NCI-H2107 treated with DMSO at 0.1 percent for 48 hours (cell line): ENCODE results near the gene PIK3AP1.
"Not testable (repeated sequence)": the region's sequence is repeated elsewhere in the genome, so short reads cannot be mapped to it uniquely, and the experiment has no call there.

ENCODE experiments used
- DNase-seq: peaks from one replicate; lab custom pipeline; 2025; ENCODE audit not compliant: unreplicated experiment; lab: John Stamatoyannopoulos, UW

The PIK3AP1 gene

GRCh38 chr10:96720422-96721206 is at the start of gene PIK3AP1:
Gene PIK3AP1 (minus strand): TSS chr10:96720514. CDS start chr10:96720394, 120 bp downstream.
- DNase-seq, result no peak

GRCh38 chr10:96768136-96768535 is 47.8 kb upstream of the PIK3AP1 start:
- no peak for DNase-seq

DNA sequence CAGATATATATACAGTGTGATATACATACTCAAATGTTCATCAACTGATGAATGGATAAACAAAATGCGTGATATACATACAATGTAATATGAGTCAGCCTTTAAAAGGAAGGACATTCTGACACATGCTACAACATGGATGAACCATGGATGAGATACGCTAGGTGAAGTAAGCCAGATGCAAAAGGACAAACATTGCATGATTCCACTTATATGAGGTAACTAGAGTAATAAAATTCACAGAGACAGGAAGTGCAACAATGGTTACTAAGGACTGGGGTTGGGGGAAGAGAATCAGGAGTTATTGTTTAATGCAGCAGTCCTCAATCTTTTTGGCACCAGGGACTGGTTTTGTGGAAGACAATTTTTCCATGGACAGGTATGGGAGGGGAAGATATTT is 47.3 kb upstream of the PIK3AP1 start:
- no peak for DNase-seq

DNA sequence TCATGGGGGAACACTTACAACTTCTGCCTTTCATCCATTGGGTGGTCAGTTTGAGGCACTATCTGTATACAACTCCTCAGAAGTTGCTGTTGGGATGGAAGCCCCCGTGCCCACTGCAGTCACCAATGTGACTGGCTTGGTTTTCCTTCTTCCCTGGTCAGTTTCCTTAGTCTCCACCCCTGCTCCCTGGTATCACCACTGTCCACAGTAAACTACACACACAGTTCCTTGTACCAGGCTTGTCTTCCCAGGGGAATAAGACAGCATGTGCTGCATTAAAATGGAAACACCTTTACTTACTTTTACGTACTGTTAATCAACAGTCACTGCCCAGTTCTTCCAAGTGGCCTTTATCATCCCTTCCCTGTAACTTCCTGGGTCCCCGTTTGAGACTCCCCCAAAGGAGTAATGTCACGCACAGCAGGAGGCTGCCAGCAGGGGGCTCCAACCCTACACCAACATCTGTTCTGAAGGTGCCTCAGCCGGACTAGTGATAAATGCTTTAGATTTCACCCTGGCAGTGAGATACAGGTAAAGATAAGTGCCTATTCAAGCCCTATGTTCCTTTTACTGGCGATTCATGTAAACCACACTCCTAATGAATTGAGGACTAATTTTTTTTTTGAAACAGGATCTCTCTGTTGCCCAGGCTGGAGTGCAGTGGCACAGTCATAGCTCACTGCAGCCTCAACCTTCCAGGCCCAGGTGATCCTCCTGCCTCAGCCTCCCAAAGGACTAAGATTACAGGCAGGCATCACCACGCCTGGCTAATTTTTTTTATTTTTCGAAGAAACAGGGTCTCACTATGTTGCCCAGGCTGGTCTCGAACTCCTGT is 45.3 kb upstream of the PIK3AP1 start:
- DNase-seq, result no peak

- DNase-seq, result no peak
Observed at GRCh38 chr10:96764425-96765060, 44.2 kb upstream of the PIK3AP1 start.

GRCh38 chr10:96758423-96758822 is 38.1 kb upstream of the PIK3AP1 start:
- DNase-seq, result no peak

GRCh38 chr10:96756111-96756903 is 36.0 kb upstream of the PIK3AP1 start:
- no peak for DNase-seq

- no peak for DNase-seq
Observed at GRCh38 chr10:96753956-96754355, 33.6 kb upstream of the PIK3AP1 start.

GRCh38 chr10:96752375-96752774 is 32.1 kb upstream of the PIK3AP1 start:
- DNase-seq, result no peak

DNA sequence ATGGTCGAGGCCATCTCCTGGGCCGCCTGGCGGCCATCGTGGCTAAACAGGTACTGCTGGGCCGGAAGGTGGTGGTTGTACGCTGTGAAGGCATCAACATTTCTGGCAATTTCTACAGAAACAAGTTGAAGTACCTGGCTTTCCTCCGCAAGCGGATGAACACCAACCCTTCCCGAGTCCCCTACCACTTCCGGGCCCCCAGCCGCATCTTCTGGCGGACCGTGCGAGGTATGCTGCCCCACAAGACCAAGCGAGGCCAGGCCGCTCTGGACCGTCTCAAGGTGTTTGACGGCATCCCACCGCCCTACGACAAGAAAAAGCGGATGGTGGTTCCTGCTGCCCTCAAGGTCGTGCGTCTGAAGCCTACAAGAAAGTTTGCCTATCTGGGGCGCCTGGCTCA is 30.0 kb upstream of the PIK3AP1 start:
- DNase-seq, result not testable (repeated sequence)

DNA sequence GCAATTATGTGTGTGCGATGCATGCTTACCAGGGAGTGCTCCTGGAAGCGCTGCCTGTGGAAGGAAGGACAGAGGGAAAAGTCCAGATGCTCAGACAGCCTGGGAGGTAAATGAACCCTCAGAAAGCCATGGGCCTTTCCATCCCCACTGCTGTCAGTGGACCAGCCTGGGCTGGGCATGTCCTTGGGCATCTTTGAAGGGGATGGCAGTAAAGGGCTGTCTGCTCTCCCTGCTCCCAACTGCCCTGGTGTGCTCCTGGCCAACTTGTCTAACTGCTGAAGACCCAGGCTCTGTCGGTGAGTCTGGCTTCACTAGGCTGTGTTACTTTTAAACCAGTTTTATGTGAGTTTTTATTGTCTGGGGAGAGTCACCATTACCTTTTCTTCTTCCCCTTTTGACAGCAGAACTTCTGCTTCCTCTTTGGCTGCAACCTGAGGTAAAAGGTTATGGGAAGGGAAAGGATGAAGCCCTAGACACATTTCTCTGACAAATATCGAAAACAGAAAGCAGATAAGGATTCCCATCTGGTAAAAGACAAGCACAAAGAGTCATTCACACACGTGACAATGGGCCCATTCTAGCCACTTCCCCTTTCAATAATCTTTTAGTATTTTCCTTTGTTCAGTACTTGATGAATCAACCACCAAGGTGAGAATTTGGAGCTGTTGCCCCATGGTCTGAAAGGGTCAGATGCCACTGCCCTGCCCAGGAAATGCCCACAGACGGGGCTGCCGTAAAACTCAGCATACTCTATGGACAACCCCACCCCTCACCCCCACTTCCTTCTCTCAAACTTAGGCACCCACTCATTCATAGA is 27.6 kb upstream of the PIK3AP1 start:
- DNase-seq, result no peak

DNA sequence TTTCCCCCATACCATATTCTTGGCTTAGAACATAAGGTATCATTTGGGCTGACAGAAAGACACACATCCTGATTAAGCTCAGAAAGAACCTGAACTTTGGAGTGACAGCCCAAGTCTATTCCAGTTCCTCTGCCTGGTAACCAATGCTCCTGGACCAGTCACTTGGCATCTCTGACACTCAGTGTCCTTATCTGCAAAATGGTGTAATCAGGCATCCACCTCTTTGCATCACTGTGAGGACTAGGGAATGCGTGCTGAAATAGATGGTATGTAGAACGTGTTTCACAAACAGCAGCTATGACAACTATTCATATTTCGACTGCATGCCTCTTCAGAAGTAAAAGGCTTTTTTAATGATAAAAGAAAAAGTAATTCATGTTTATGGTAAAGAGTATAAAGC is 26.2 kb upstream of the PIK3AP1 start:
- DNase-seq, result no peak

DNA sequence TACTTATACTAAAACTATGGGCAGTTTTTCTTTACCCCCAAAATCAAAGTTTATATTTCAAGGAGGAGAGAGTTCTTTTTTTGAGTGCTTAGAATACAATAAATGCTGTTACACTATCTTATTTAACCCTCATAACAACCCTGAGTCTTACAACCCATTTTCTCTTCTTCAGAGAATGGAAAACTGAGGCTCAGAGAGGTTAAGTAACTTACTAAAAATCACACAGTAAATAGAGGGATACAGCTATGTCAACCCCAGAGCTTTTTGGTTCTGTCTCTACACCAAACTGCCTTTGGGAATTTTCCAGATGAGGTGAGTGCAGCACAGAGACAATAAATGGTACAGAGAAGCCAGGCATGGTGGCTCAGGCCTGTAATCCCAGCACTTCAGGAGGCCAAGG is 25.6 kb upstream of the PIK3AP1 start:
- DNase-seq, result no peak

- DNase-seq, result no peak
Observed at GRCh38 chr10:96743988-96744585, 23.8 kb upstream of the PIK3AP1 start.

- DNase-seq, result not testable (repeated sequence)
Observed at GRCh38 chr10:96741557-96741956, 21.2 kb upstream of the PIK3AP1 start.

GRCh38 chr10:96740579-96741281 is 20.4 kb upstream of the PIK3AP1 start:
- no peak for DNase-seq

DNA sequence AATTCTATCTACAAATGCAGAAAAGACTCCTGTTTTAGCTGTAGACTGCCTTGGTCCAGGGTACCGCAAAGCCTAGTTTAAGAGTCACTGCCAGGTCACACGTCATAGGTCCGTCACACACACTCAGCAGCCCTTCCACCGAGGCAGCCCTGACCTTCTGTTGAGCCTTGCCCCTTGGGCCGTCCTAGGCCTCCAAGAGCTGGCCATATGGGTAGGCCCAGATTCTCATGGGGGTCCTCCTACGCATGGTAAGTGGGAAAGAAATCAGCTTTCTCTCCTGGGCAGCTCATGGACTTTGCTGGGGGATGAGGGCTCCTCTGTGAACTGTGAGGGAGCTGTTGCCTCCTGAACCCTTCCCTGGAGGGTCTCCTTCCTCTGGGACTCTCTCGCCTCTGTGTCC is 19.8 kb upstream of the PIK3AP1 start:
- DNase-seq, result no peak

GRCh38 chr10:96737307-96737902 is 17.1 kb upstream of the PIK3AP1 start:
- not testable (repeated sequence) for DNase-seq

DNA sequence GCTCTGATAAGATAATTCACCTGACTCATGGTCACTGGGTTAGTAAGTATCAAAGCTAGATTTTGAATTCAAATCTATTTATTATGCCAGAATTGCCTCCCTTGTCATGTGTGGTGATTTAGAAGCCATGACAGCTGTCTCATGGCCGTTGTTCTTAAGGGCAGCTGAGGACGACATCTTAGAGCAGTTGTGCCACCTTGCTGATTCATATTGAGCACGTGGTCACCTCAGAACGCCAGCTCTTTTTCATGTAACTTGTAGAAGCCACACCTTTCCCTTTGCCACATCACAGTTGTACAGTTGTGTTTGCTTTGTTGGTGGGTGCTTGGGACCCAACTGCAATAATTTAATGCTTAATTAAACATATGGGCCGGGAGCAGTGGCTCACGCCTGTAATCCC is 4.3 kb upstream of the PIK3AP1 start:
- DNase-seq, result no peak
